NCI-H82 (cell line): ENCODE measurements around the gene SFTPA2.
A peak's percentile ranks its signal among the peaks of the same experiment; 100 is the strongest.
"Not testable (repeated sequence)": the region's sequence is repeated elsewhere in the genome, so short reads cannot be mapped to it uniquely, and the experiment has no call there.

ENCODE experiments used
- DNase-seq: peaks from one replicate; lab custom pipeline; 2025; lab: John Stamatoyannopoulos, UW

The SFTPA2 gene

GRCh38 chr10:79560160-79560709, at the start of gene SFTPA2:
TSS of gene SFTPA2 (minus strand) at chr10:79560407. CDS start at chr10:79559483, 924 bp downstream.
- no peak for DNase-seq

- peak; percentile 62 for DNase-seq
These were observed 48.5 kb upstream of the SFTPA2 start for GRCh38 chr10:79608505-79609375.

GRCh38 chr10:79605308-79605707, 45.1 kb upstream of the SFTPA2 start:
- DNase-seq: no peak

GRCh38 chr10:79604294-79604693, 44.1 kb upstream of the SFTPA2 start:
- DNase-seq: no peak

GRCh38 chr10:79602953-79603352, 42.7 kb upstream of the SFTPA2 start:
- peak; percentile 25 for DNase-seq

- DNase-seq: no peak
These were observed 41.7 kb upstream of the SFTPA2 start for GRCh38 chr10:79601939-79602338.

GRCh38 chr10:79599644-79600043, 39.4 kb upstream of the SFTPA2 start:
- DNase-seq: not testable (repeated sequence)

GRCh38 chr10:79595510-79595909, 35.3 kb upstream of the SFTPA2 start:
- no peak for DNase-seq

- not testable (repeated sequence) for DNase-seq
These were observed 34.4 kb upstream of the SFTPA2 start for GRCh38 chr10:79594565-79594964.

GRCh38 chr10:79593377-79593776, 33.2 kb upstream of the SFTPA2 start:
- no peak for DNase-seq

GRCh38 chr10:79588800-79589199, 28.6 kb upstream of the SFTPA2 start:
- no peak for DNase-seq

GRCh38 chr10:79586933-79587332, 26.7 kb upstream of the SFTPA2 start:
- DNase-seq: no peak

- no peak for DNase-seq
These were observed 25.8 kb upstream of the SFTPA2 start for GRCh38 chr10:79585870-79586527.

- DNase-seq: no peak
These were observed 23.3 kb upstream of the SFTPA2 start for GRCh38 chr10:79583488-79584024.

- DNase-seq: not testable (repeated sequence)
These were observed 22.7 kb upstream of the SFTPA2 start for GRCh38 chr10:79582954-79583353.

GRCh38 chr10:79582096-79582495, 21.9 kb upstream of the SFTPA2 start:
- DNase-seq: peak; percentile 32

GRCh38 chr10:79581044-79581443, 20.8 kb upstream of the SFTPA2 start:
- no peak for DNase-seq

- DNase-seq: no peak
These were observed 19.2 kb upstream of the SFTPA2 start for GRCh38 chr10:79579361-79579760.

GRCh38 chr10:79570624-79571023, 10.4 kb upstream of the SFTPA2 start:
- DNase-seq: not testable (repeated sequence)

- DNase-seq: no peak
These were observed 3.2 kb upstream of the SFTPA2 start for GRCh38 chr10:79563426-79563825.

- peak; percentile 65 for DNase-seq
These were observed 2.0 kb upstream of the SFTPA2 start for GRCh38 chr10:79562135-79562756.

GRCh38 chr10:79561257-79561656, 1.1 kb upstream of the SFTPA2 start:
- DNase-seq: no peak
